Peyer's patch (tissue), 4 donors: ENCODE results near the gene AK9. TPM values are rescaled to one million over a fixed set of nuclear protein-coding genes. Genes with fewer than 3 reads are reported as not detected.
"Not testable (repeated sequence)": the region's sequence is repeated elsewhere in the genome, so short reads cannot be mapped to it uniquely, and the experiment has no call there.

Experiments
- DNase-seq, 3 donors: peaks; one replicate each; pipeline ENCODE4 v3.0.0-alpha.2; 2017 to 2019
- H3K27ac ChIP-seq, 4 donors: fragments of 200-600 bp; sonication (generic); one replicate each; pipeline ENCODE4 v1.5.1; 2016 to 2019
- H3K27me3 ChIP-seq, 2 donors: fragments of 200-600 bp; sonication (generic); one replicate each; pipeline ENCODE4 v1.5.1; 2019
- H3K36me3 ChIP-seq, 3 donors: fragments of 200-600 bp; sonication (generic); one replicate each; pipeline ENCODE4 v1.5.1; 2016 to 2019
- H3K4me1 ChIP-seq, 4 donors: fragments of 200-600 bp; sonication (generic); one replicate each; pipeline ENCODE4 v1.5.1; 2016 to 2019
- H3K4me3 ChIP-seq, 4 donors: fragments of 200-600 bp; sonication (generic); 1 replicate in 3 of 4; 2 replicates in 1 of 4; pipeline ENCODE4 v1.5.1; 2016 to 2019; ENCODE audit warnings: mild to moderate bottlenecking in 1 of 4
- H3K9me3 ChIP-seq, 4 donors: fragments of 200-600 bp; sonication (generic); one replicate each; pipeline ENCODE4 v1.5.1; 2016 to 2019; ENCODE audit warnings: mild to moderate bottlenecking in 1 of 4
- POLR2A ChIP-seq, 2 donors: fragments of 450-650 bp; IDR thresholded peaks; one replicate each; pipeline ENCODE4 v1.5.1; 2017; ENCODE audit warnings: antibody characterized with exemption in 2 of 2, mild to moderate bottlenecking in 2 of 2, moderate library complexity in 2 of 2
- total RNA-seq, 4 donors: library from RNA; depleted of rRNA; stranded (reverse); fragments of >200 nt; gene quantifications; one replicate each; pipeline ENCODE4 v1.1.0, GENCODE V29; 2016
- TF ChIP-seq, protein P1 (sequence below), 6 experiments: fragments of 450-650 bp in 4 of 6; fragments of 200-600 bp in 2 of 6; sonication (generic) in 1 of 6; IDR thresholded peaks; one replicate each; pipeline ENCODE4 v1.5.1; 2017 to 2019; ENCODE audit warnings: antibody characterized with exemption in 6 of 6, mild to moderate bottlenecking in 3 of 6, moderate library complexity in 1 of 6

Gene AK9
- total RNA-seq, 4 donors from 2014 or later = 7.9 to 66.0 (median 9.7) TPM

DNA sequence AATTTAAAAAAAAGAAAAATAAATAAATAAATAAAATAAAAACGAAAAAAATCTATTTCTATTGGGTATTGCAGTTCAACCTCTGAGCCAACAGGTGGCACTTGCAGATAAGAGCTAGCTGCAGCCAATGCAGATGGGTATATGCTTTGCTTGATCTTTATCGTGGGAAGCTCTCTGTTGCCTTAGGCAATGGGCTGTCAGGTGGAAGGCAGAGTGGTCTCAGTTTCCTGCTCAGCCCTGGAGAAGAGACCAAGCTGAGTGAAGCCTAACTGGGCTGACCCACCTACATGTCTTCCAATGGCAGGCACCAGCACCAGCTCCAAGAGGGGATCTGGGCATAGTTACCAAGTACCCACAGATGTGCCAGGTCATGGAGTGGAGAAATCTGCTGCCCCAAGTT lies 95.0 kb downstream of the AK9 start:
- H3K27me3 ChIP-seq = no peaks in the 10 kb centered on the region
- no peak overlapping the region for H3K27ac ChIP-seq
- H3K4me1 ChIP-seq = no peaks in the 10 kb centered on the region
- TF ChIP-seq POLR2A (IDR thresholded peaks at IDR 0.05) = no peak
- TF ChIP-seq, protein P1, sequence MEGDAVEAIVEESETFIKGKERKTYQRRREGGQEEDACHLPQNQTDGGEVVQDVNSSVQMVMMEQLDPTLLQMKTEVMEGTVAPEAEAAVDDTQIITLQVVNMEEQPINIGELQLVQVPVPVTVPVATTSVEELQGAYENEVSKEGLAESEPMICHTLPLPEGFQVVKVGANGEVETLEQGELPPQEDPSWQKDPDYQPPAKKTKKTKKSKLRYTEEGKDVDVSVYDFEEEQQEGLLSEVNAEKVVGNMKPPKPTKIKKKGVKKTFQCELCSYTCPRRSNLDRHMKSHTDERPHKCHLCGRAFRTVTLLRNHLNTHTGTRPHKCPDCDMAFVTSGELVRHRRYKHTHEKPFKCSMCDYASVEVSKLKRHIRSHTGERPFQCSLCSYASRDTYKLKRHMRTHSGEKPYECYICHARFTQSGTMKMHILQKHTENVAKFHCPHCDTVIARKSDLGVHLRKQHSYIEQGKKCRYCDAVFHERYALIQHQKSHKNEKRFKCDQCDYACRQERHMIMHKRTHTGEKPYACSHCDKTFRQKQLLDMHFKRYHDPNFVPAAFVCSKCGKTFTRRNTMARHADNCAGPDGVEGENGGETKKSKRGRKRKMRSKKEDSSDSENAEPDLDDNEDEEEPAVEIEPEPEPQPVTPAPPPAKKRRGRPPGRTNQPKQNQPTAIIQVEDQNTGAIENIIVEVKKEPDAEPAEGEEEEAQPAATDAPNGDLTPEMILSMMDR (IDR thresholded peaks at IDR 0.05) = peak in 2 of 6 experiments; percentile 23 to 26
- H3K4me3 ChIP-seq = no peak overlapping the region
- no peaks in the 10 kb centered on the region for H3K36me3 ChIP-seq
- DNase-seq = no peak
- no peaks in the 10 kb centered on the region for H3K9me3 ChIP-seq

GRCh38 chr6:109580519-109580918 lies 110.5 kb downstream of the AK9 start:
- no peaks in the 10 kb centered on the region for H3K36me3 ChIP-seq
- peaks cover 0 to 4% (median 0%) of the 10 kb centered on the region in 4 donors for H3K9me3 ChIP-seq
- H3K4me3 ChIP-seq = no peak overlapping the region
- DNase-seq = no peak
- no peaks in the 10 kb centered on the region for H3K4me1 ChIP-seq
- no peaks in the 10 kb centered on the region for H3K27me3 ChIP-seq
- TF ChIP-seq POLR2A (IDR thresholded peaks at IDR 0.05) = no peak
- TF ChIP-seq, protein P1 (IDR thresholded peaks at IDR 0.05) = no peak
- no peak overlapping the region for H3K27ac ChIP-seq

GRCh38 chr6:109579361-109579760 lies 111.6 kb downstream of the AK9 start:
- TF ChIP-seq, protein P1 (IDR thresholded peaks at IDR 0.05) = no peak
- no peak for TF ChIP-seq POLR2A (IDR thresholded peaks at IDR 0.05)
- no peak for DNase-seq
- H3K36me3 ChIP-seq = no peaks in the 10 kb centered on the region
- no peak overlapping the region for H3K4me3 ChIP-seq
- H3K4me1 ChIP-seq = no peaks in the 10 kb centered on the region
- no peak overlapping the region for H3K27ac ChIP-seq
- peaks cover 0 to 4% (median 0%) of the 10 kb centered on the region in 4 donors for H3K9me3 ChIP-seq
- no peaks in the 10 kb centered on the region for H3K27me3 ChIP-seq

GRCh38 chr6:109569901-109570300 lies 121.1 kb downstream of the AK9 start:
- DNase-seq, H3K4me1 ChIP-seq, H3K9me3 ChIP-seq, H3K4me3 ChIP-seq, H3K27me3 ChIP-seq, H3K36me3 ChIP-seq, H3K27ac ChIP-seq: not testable (repeated sequence)

DNA sequence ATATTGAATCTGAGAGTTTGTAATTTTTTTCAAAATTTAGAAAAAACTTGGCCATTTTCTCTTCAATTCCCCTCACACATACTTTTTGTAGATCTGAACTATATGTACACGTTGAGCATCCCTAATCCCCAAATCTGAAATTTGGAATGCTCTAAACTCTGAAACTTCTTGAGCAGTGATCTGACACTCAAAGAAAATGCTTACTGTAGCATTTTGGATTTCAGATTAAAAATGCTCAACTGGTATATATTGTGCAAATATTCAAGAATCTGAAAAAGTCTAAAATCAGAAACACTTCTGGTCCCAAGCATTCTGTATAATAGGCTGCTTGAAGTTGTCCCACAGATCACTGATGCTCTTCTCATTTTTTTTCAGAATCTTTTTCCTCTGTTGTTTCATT lies 129.2 kb downstream of the AK9 start:
- no peak for DNase-seq
- TF ChIP-seq POLR2A (IDR thresholded peaks at IDR 0.05) = no peak
- TF ChIP-seq, protein P1 (IDR thresholded peaks at IDR 0.05) = no peak
- peaks cover 0 to 8% (median 0%) of the 10 kb centered on the region in 3 donors for H3K36me3 ChIP-seq
- H3K27ac ChIP-seq = no peak overlapping the region
- H3K4me3 ChIP-seq = no peak overlapping the region
- H3K4me1 ChIP-seq = no peaks in the 10 kb centered on the region
- H3K27me3 ChIP-seq = no peaks in the 10 kb centered on the region
- no peaks in the 10 kb centered on the region for H3K9me3 ChIP-seq

- TF ChIP-seq, protein P1 (IDR thresholded peaks at IDR 0.05) = no peak
- no peak for TF ChIP-seq POLR2A (IDR thresholded peaks at IDR 0.05)
- H3K27me3 ChIP-seq = no peaks in the 10 kb centered on the region
- no peak overlapping the region for H3K27ac ChIP-seq
- no peaks in the 10 kb centered on the region for H3K4me1 ChIP-seq
- DNase-seq = no peak
- no peaks in the 10 kb centered on the region for H3K36me3 ChIP-seq
- H3K9me3 ChIP-seq = no peaks in the 10 kb centered on the region
- H3K4me3 ChIP-seq = no peak overlapping the region
Observed at GRCh38 chr6:109531446-109531845, 159.6 kb downstream of the AK9 start.
